HepG2 (cell line): ENCODE measurements around the gene ARL8A. TPM values are rescaled to one million over a fixed set of nuclear protein-coding genes. Genes with fewer than 3 reads are reported as not detected.

Experiments
- ATF7-NPFF ChIP-seq: sonication (generic); formaldehyde crosslinking; IDR thresholded peaks from 2 replicates; pipeline ENCODE4 v1.8.1; 2023; ENCODE audit warnings: mild to moderate bottlenecking, low read depth, missing genetic modification reagents, moderate library complexity
- EP300 ChIP-seq, 3 experiments: sonication (generic) in 1 of 3; formaldehyde crosslinking in 1 of 3; IDR thresholded peaks; 2 replicates each; pipeline versions ENCODE4 v1.5.1 to v1.6.1; 2011 to 2020; ENCODE audit warnings: low read depth in 2 of 3, low read length in 2 of 3, borderline replicate concordance in 1 of 3, improper control_type of control experiment in 1 of 3, mild to moderate bottlenecking in 1 of 3, missing genetic modification reagents in 1 of 3, moderate library complexity in 1 of 3
- FOXA1 ChIP-seq, 2 experiments: fragments of 450-650 bp in 1 of 2; sonication (generic) in 1 of 2; formaldehyde crosslinking in 1 of 2; IDR thresholded peaks; 2 replicates each; pipeline versions ENCODE4 v1.4.0 to v1.6.1; 2016 to 2020; ENCODE audit warnings: missing genetic modification reagents in 1 of 2
- FOXC1 ChIP-seq: sonication (generic); formaldehyde crosslinking; IDR thresholded peaks from 2 replicates; pipeline ENCODE4 v1.8.0; 2022; ENCODE audit warnings: mild to moderate bottlenecking, missing genetic modification reagents, borderline replicate concordance
- FOXK1 ChIP-seq: sonication (generic); formaldehyde crosslinking; IDR thresholded peaks from 2 replicates; pipeline ENCODE4 v1.4.0; 2020; ENCODE audit warnings: low read depth, missing genetic modification reagents, borderline replicate concordance
- HNRNPL ChIP-seq: fragments of 200-400 bp; formaldehyde crosslinking; IDR thresholded peaks from 2 replicates; pipeline ENCODE4 v1.6.1; 2017; ENCODE audit warnings: mild to moderate bottlenecking, low read depth, low read length
- JARID2 ChIP-seq: sonication (generic); formaldehyde crosslinking; IDR thresholded peaks from 2 replicates; pipeline ENCODE4 v1.8.1; 2023; ENCODE audit warnings: missing genetic modification reagents, inconsistent platforms; ENCODE audit not compliant: insufficient replicate concordance
- MIXL1 ChIP-seq: IDR thresholded peaks from 2 replicates; pipeline ENCODE4 v1.6.1; 2016
- PRDM10 ChIP-seq: sonication (generic); formaldehyde crosslinking; IDR thresholded peaks from 2 replicates; pipeline ENCODE4 v1.4.0; 2020; ENCODE audit warnings: low read depth, missing genetic modification reagents
- RELA ChIP-seq: sonication (generic); formaldehyde crosslinking; IDR thresholded peaks from 2 replicates; pipeline ENCODE4 v1.4.0; 2020; ENCODE audit warnings: missing genetic modification reagents
- TARDBP ChIP-seq: sonication (generic); formaldehyde crosslinking; IDR thresholded peaks from 2 replicates; pipeline ENCODE4 v1.8.0; 2022; ENCODE audit warnings: mild to moderate bottlenecking, missing genetic modification reagents
- TBX2 ChIP-seq: sonication (generic); formaldehyde crosslinking; IDR thresholded peaks from 2 replicates; pipeline ENCODE4 v1.5.0; 2020; ENCODE audit warnings: missing genetic modification reagents, mild to moderate bottlenecking, borderline replicate concordance
- ZEB1 ChIP-seq: IDR thresholded peaks from 2 replicates; pipeline ENCODE4 v1.6.1; 2012; ENCODE audit warnings: mild to moderate bottlenecking, low read depth, inconsistent platforms; ENCODE audit not compliant: insufficient replicate concordance
- ZFP62 ChIP-seq: sonication (generic); formaldehyde crosslinking; IDR thresholded peaks from 2 replicates; pipeline ENCODE4 v1.4.0; 2020; ENCODE audit warnings: missing genetic modification reagents
- ZMYM4 ChIP-seq: sonication (generic); formaldehyde crosslinking; IDR thresholded peaks from 2 replicates; pipeline ENCODE4 v1.8.1; 2023; ENCODE audit warnings: mild to moderate bottlenecking, missing genetic modification reagents
- ZNF160 ChIP-seq: sonication (generic); formaldehyde crosslinking; IDR thresholded peaks from 2 replicates; pipeline ENCODE4 v1.8.0; 2022; ENCODE audit warnings: mild to moderate bottlenecking, inconsistent platforms, missing genetic modification reagents
- ZNF232 ChIP-seq: sonication (generic); formaldehyde crosslinking; IDR thresholded peaks from 2 replicates; pipeline ENCODE4 v1.4.0; 2020; ENCODE audit warnings: missing genetic modification reagents, borderline replicate concordance
- ZNF362 ChIP-seq: sonication (generic); formaldehyde crosslinking; IDR thresholded peaks from 2 replicates; pipeline ENCODE4 v1.4.0; 2020; ENCODE audit warnings: missing genetic modification reagents, mild to moderate bottlenecking, borderline replicate concordance
- ZNF367 ChIP-seq: sonication (generic); formaldehyde crosslinking; IDR thresholded peaks from 2 replicates; pipeline ENCODE4 v1.4.0; 2020; ENCODE audit warnings: missing genetic modification reagents, borderline replicate concordance
- ZNF557 ChIP-seq: sonication (generic); formaldehyde crosslinking; IDR thresholded peaks from 2 replicates; pipeline ENCODE4 v1.4.0; 2020; ENCODE audit warnings: missing genetic modification reagents
- ZNF703 ChIP-seq: sonication (generic); formaldehyde crosslinking; IDR thresholded peaks from 2 replicates; pipeline ENCODE4 v1.5.1; 2020; ENCODE audit warnings: missing genetic modification reagents, mild to moderate bottlenecking, moderate library complexity, borderline replicate concordance
- ZNF790 ChIP-seq: sonication (generic); formaldehyde crosslinking; IDR thresholded peaks from 2 replicates; pipeline ENCODE4 v1.8.0; 2022; ENCODE audit warnings: missing genetic modification reagents, mild to moderate bottlenecking, borderline replicate concordance
- ZNF891 ChIP-seq: sonication (generic); formaldehyde crosslinking; IDR thresholded peaks from 2 replicates; pipeline ENCODE4 v1.5.0; 2020; ENCODE audit warnings: mild to moderate bottlenecking, missing genetic modification reagents
- ZSCAN25 ChIP-seq: sonication (generic); formaldehyde crosslinking; IDR thresholded peaks from 2 replicates; pipeline ENCODE4 v1.8.0; 2022; ENCODE audit warnings: mild to moderate bottlenecking, missing genetic modification reagents
- polyA plus RNA-seq, 8 experiments: library from polyadenylated mRNA; depleted of rRNA in 3 of 8; stranded (reverse) in 7 of 8; unstranded in 1 of 8; fragments of >200 nt; fragmentation: Illumina TruSeq in 4 of 8; extraction: Trizol in 4 of 8; gene quantifications; 2 replicates each; pipeline versions ENCODE4 v1.2.1 to v1.2.3, GENCODE V29; 2011 to 2016; ENCODE audit warnings: low read depth in 4 of 8, missing spikeins in 1 of 8, mixed read lengths in 1 of 8; ENCODE audit not compliant: insufficient read depth in 1 of 8
- total RNA-seq, 5 experiments: library from RNA; depleted of rRNA; stranded (reverse); fragments of >200 nt; fragmentation: Illumina TruSeq; extraction: Trizol; gene quantifications; 2 replicates each; pipeline ENCODE4 v1.2.3, GENCODE V29; 2016; ENCODE audit warnings: low read depth in 1 of 5

ARL8A gene
- total and polyA plus RNA-seq, 2 of the 13 experiments (the other 11 are each of a cell fraction or from before 2014, with no cell fraction given), result 2.7 to 23.4 TPM

GRCh38 chr1:202084791-202085681 lies 59.5 kb downstream of the ARL8A start (continued):
- TF ChIP-seq ZNF362, result peak; percentile 17; the same call in 1 of the 2 replicates
- TF ChIP-seq ZMYM4 (CRISPR knock-in tag), result peak; percentile 73
- TF ChIP-seq TARDBP (CRISPR knock-in tag), result peak; percentile 43; the same call in 1 of the 2 replicates
- peak; percentile 99 for TF ChIP-seq HNRNPL
- no peak for TF ChIP-seq JARID2 (CRISPR knock-in tag)
- TF ChIP-seq ZNF891 (CRISPR knock-in tag), result no peak
- peak; percentile 95 for TF ChIP-seq ZEB1
- 0 out of 2 replicates have a peak, but pooled peaks have one; percentile 26 for TF ChIP-seq ZNF790 (CRISPR knock-in tag)
- no peak for TF ChIP-seq ZNF367 (CRISPR knock-in tag)
- peak in 1 of 2 experiments; percentile 46; a peak in 2 of 4 replicates for TF ChIP-seq EP300 (IDR thresholded peaks at IDR 0.05; ENCODE audit: low read depth in 2 of 2, low read length in 2 of 2)
- TF ChIP-seq EP300 (CRISPR knock-in tag; IDR thresholded peaks at IDR 0.05; ENCODE audit: borderline replicate concordance), result peak; percentile 39; the same call in 1 of the 2 replicates
- TF ChIP-seq ATF7-NPFF (CRISPR knock-in tag), result peak; percentile 43; the same call in 1 of the 2 replicates
- TF ChIP-seq ZNF160 (CRISPR knock-in tag), result peak; percentile 53; the same call in 1 of the 2 replicates
- TF ChIP-seq TBX2 (CRISPR knock-in tag), result peak; percentile 98
- TF ChIP-seq RELA (CRISPR knock-in tag), result 0 out of 2 replicates have a peak, but pooled peaks have one; percentile 36
- TF ChIP-seq ZFP62, result no peak
- no peak for TF ChIP-seq ZNF703
- peak; percentile 89 for TF ChIP-seq PRDM10
- TF ChIP-seq ZSCAN25, result peak; percentile 76; the same call in 1 of the 2 replicates
- peak; percentile 61; the same call in 1 of the 2 replicates for TF ChIP-seq FOXC1 (CRISPR knock-in tag)
- 0 out of 2 replicates have a peak, but pooled peaks have one; percentile 51 for TF ChIP-seq FOXK1 (CRISPR knock-in tag)
- 0 out of 2 replicates have a peak, but pooled peaks have one; percentile 82 for TF ChIP-seq ZNF557
- 0 out of 2 replicates have a peak, but pooled peaks have one; percentile 72 for TF ChIP-seq ZNF232 (CRISPR knock-in tag)
- 0 out of 2 replicates have a peak, but pooled peaks have one; percentile 24 for TF ChIP-seq MIXL1
- no peak for TF ChIP-seq FOXA1 (IDR thresholded peaks at IDR 0.05)
- TF ChIP-seq FOXA1 (CRISPR knock-in tag; IDR thresholded peaks at IDR 0.05), result peak; percentile 18; the same call in 1 of the 2 replicates
